Adipose tissue (tissue), 3 donors: ENCODE results near the gene AGMAT. TPM values are rescaled to one million over a fixed set of nuclear protein-coding genes. Genes with fewer than 3 reads are reported as not detected.
"Not testable (repeated sequence)": the region's sequence is repeated elsewhere in the genome, so short reads cannot be mapped to it uniquely, and the experiment has no call there.

Experiments
- H3K27ac ChIP-seq: one replicate; pipeline ENCODE4 v1.5.1; 2013; ENCODE audit warnings: low read depth, low read length
- WGBS, 3 donors: extraction: QIAGEN DNeasy Blood & Tissue Kit; methylation state at CpG; one replicate each; pipeline ENCODE4 v1.1.7; 2013; 5-methylcytosine and 5-hydroxymethylcytosine counted together
- polyA plus RNA-seq, 3 donors: library from polyadenylated mRNA; stranded (reverse); fragments of 200-250 nt; gene quantifications; one replicate each; pipeline ENCODE4 v1.2.3, GENCODE V29; 2013
- donor health status: healthy with polysubstance abuse.
- donor health status: Bipolar disorder and iron deficiency.
- donor health status: healthy.

Gene AGMAT
- polyA plus RNA-seq, 3 donors = 0.21 to 0.45 (median 0.29) TPM

- 0 to 1% (median 0%) methylated on average over 70 to 84 of the region's 86 CpGs for WGBS, 3 donors
- peak within 1 kb of the TSS; percentile 89 for H3K27ac ChIP-seq
Observed at GRCh38 chr1:15617173-15618076, 32.6 kb upstream of the AGMAT start, which contains the start of gene DDI2. Gene DDI2, plus strand, starts transcription at chr1:15617458. Its CDS starts 213 bp downstream, at chr1:15617671.

- WGBS, 3 donors = 28 to 31% (median 28%) methylated on average over 16 of the region's 16 CpGs
Observed at GRCh38 chr1:15616373-15617172, 31.7 kb upstream of the AGMAT start.

GRCh38 chr1:15610167-15610566 is 25.3 kb upstream of the AGMAT start:
- no peak overlapping the region for H3K27ac ChIP-seq
- 69 to 79% (median 75%) methylated on average over 4 of the region's 4 CpGs for WGBS, 3 donors

More at GRCh38 chr1:15616373-15617172, 31.7 kb upstream of the AGMAT start:
- H3K27ac ChIP-seq = no peak overlapping the region

- no peak overlapping the region for H3K27ac ChIP-seq
- WGBS, 3 donors = 81 to 89% (median 82%) methylated on average over 7 of the region's 7 CpGs
Observed at GRCh38 chr1:15609631-15610030, 24.8 kb upstream of the AGMAT start.

- WGBS, 3 donors = 69 to 90% (median 89%) methylated on average over 11 of the region's 11 CpGs
- no peak overlapping the region for H3K27ac ChIP-seq
Observed at GRCh38 chr1:15605398-15606383, 20.8 kb upstream of the AGMAT start.

GRCh38 chr1:15604400-15604799 is 19.5 kb upstream of the AGMAT start:
- WGBS, 3 donors = 95 to 99% (median 95%) methylated on average over 21 of the region's 21 CpGs
- H3K27ac ChIP-seq = not testable (repeated sequence)

- not testable (repeated sequence) for H3K27ac ChIP-seq
- 58 to 64% (median 59%) methylated on average over 13 of the region's 13 CpGs for WGBS, 3 donors
Observed at GRCh38 chr1:15603966-15604282, 19.1 kb upstream of the AGMAT start.

GRCh38 chr1:15603050-15603965 is 18.5 kb upstream of the AGMAT start:
- WGBS, 3 donors = 1 to 2% (median 1%) methylated on average over 49 to 56 of the region's 56 CpGs
- H3K27ac ChIP-seq = no peak overlapping the region

- no peak overlapping the region for H3K27ac ChIP-seq
- WGBS, 3 donors = 47 to 61% (median 49%) methylated on average over 2 of the region's 2 CpGs
Observed at GRCh38 chr1:15598436-15598835, 13.6 kb upstream of the AGMAT start.

GRCh38 chr1:15595809-15596617 is 11.2 kb upstream of the AGMAT start:
- H3K27ac ChIP-seq = no peak overlapping the region

GRCh38 chr1:15592285-15592684 is 7.4 kb upstream of the AGMAT start:
- H3K27ac ChIP-seq = no peak overlapping the region
- WGBS, 3 donors = 75 to 82% (median 78%) methylated on average over 5 of the region's 5 CpGs

More at GRCh38 chr1:15595809-15596617, 11.2 kb upstream of the AGMAT start:
- WGBS, 3 donors = 55 to 85% (median 84%) methylated on average over 5 of the region's 5 CpGs

GRCh38 chr1:15583016-15583706 is 1.7 kb downstream of the AGMAT start:
- H3K27ac ChIP-seq = no peak overlapping the region
- WGBS, 3 donors = 71 to 93% (median 91%) methylated on average over 18 of the region's 18 CpGs

- no peak overlapping the region for H3K27ac ChIP-seq
Observed at GRCh38 chr1:15579683-15580047, 5.2 kb downstream of the AGMAT start.

GRCh38 chr1:15578921-15579682 is 5.7 kb downstream of the AGMAT start:
- WGBS, 3 donors = 81 to 82% (median 81%) methylated on average over 16 of the region's 16 CpGs

GRCh38 chr1:15577691-15578090 is 7.2 kb downstream of the AGMAT start:
- 60 to 71% (median 61%) methylated on average over 4 of the region's 4 CpGs for WGBS, 3 donors
- no peak overlapping the region for H3K27ac ChIP-seq

More at GRCh38 chr1:15578921-15579682, 5.7 kb downstream of the AGMAT start:
- H3K27ac ChIP-seq = no peak overlapping the region
